Measurements from ENCODE around the gene LRRC8E. TPM values are rescaled to one million over a fixed set of nuclear protein-coding genes. Genes with fewer than 3 reads are reported as not detected.

Gene LRRC8E
- total and polyA plus RNA-seq, 2 of the 8 experiments (the other 6 are each of a cell fraction or from before 2014, with no cell fraction given), result 2.7 to 2.9 TPM

DNA sequence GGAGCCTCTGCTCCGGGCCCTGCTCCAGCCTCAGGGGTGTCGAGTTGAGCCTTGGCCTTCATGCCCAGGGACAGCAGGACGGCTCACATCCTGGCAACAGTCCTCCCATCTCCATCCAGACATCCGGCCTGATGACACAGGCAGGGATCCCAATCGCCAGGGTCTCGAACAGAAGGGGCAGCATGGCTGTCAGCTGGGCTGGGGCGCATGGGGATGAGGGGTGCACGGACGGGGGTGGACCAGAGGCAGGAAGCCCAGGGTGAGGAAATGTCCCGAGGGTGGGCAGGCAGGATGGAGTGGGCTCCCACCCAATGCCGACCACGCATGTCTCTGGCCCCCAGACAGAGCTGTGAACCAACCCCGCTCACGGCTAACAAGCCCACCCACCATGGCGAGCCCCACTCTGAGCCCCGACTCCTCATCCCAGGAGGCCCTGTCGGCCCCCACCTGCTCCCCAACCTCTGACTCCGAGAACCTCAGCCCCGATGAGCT, 42.1 kb upstream of the LRRC8E start:
- Histone ChIP-seq H4K8ac (ENCODE audit: extremely low read depth, insufficient read depth, low read length) (no peak overlapping the region), H3K18ac (ENCODE audit: extremely low read depth, low read length) (no peak overlapping the region), H2BK120ac (replicated peaks; ENCODE audit: low read depth, low read length) (no peak overlapping the region), H4K91ac (replicated peaks; ENCODE audit: insufficient read length, low read length) (no peak overlapping the region), H3K27me3 (replicated peaks in 1 of 4; ENCODE audit: control insufficient read depth in 3 of 4, extremely low read depth in 1 of 4, insufficient read depth in 3 of 4, low read length in 3 of 4) (no peaks in the 10 kb centered on the region; a peak in 1 of 7 replicates), H3K79me2 (ENCODE audit: control insufficient read depth in 1 of 2, insufficient read depth in 2 of 2, low read length in 2 of 2) (peaks cover 0 to 7% of the 10 kb centered on the region in 2 experiments; a peak in 2 of 4 replicates), H3K4me3 (ENCODE audit: extremely low read depth in 1 of 4, insufficient read depth in 2 of 4, low read depth in 3 of 4, low read length in 4 of 4) (no peak overlapping the region), H3K9ac (replicated peaks in 1 of 4; ENCODE audit: extremely low read depth in 1 of 4, low read depth in 3 of 4, low read length in 3 of 4) (no peak overlapping the region), H3K79me1 (ENCODE audit: low read depth, low read length) (no peaks in the 10 kb centered on the region), H4K5ac (ENCODE audit: insufficient read length, low read depth, low read length) (no peak overlapping the region), H3K23ac (ENCODE audit: insufficient read length) (no peak overlapping the region), H3K9me3 (ENCODE audit: insufficient read depth in 2 of 2, low read depth in 1 of 2, low read length in 1 of 2) (peaks cover 0 to 14% of the 10 kb centered on the region in 2 experiments; a peak in 2 of 4 replicates), H3K4me1 (replicated peaks in 1 of 4; ENCODE audit: control insufficient read depth in 3 of 4, insufficient read depth in 4 of 4, low read length in 3 of 4) (no peaks in the 10 kb centered on the region), H2BK20ac (ENCODE audit: low read length) (no peak overlapping the region), H3K4ac (replicated peaks; ENCODE audit: insufficient read length, low read depth, low read length) (no peak overlapping the region), H3K14ac (ENCODE audit: insufficient read length) (no peak overlapping the region), H2AK5ac (ENCODE audit: low read depth, low read length) (no peak overlapping the region), H2AFZ (ENCODE audit: low read length) (no peak overlapping the region), H2BK12ac (ENCODE audit: low read depth, low read length) (no peak overlapping the region), H3K4me2 (ENCODE audit: insufficient read depth in 1 of 2, low read depth in 2 of 2, low read length in 2 of 2) (no peak overlapping the region), H3K56ac (replicated peaks; ENCODE audit: insufficient read length, low read depth, low read length) (no peak overlapping the region), H2BK15ac (ENCODE audit: low read length) (no peak overlapping the region), H3K36me3 (ENCODE audit: control insufficient read depth in 2 of 4, insufficient read depth in 4 of 4, low read length in 3 of 4) (no peaks in the 10 kb centered on the region; a peak in 1 of 8 replicates), H4K20me1 (replicated peaks in 1 of 2; ENCODE audit: control insufficient read depth in 1 of 2, insufficient read depth in 2 of 2, low read length in 2 of 2) (peaks cover 0 to 20% of the 10 kb centered on the region in 2 experiments), H3K27ac (ENCODE audit: low read depth, low read length) (no peak overlapping the region), H3K23me2 (ENCODE audit: low read depth, low read length) (peaks cover 17% of the 10 kb centered on the region), H2BK5ac (ENCODE audit: low read depth, low read length) (no peak overlapping the region)
- FAIRE-seq, result no peak
- ChIA-PET CTCF (ENCODE audit: partially characterized antibody) (interaction anchor here (0.6 to 1.4 kb wide), 4 partner anchors 11 to 19 kb away, joined by 3 to 4 read pairs (median 4); no protein-coding TSS in a partner anchor), POLR2A (ENCODE audit: partially characterized antibody) (interaction anchor here (1.2 kb wide), 1 partner anchor 12 kb away, joined by 3 read pairs; no protein-coding TSS in a partner anchor)
- DNase-seq (ENCODE audit: low read depth in 1 of 2, low spot score in 2 of 2), result no peak
- 88% methylated on average over 18 of the region's 19 CpGs; no CpG with 5 or more reads in 1 of the 2 experiments for WGBS, 2 experiments (ENCODE audit: extremely low coverage in 1 of 2, insufficient coverage in 1 of 2, insufficient read length in 1 of 2, insufficient replicate concordance in 2 of 2, low coverage in 1 of 2, low lambda C conversion rate in 2 of 2, missing lambda C conversion rate in 1 of 2)
- no peak for TF ChIP-seq RXRA (IDR thresholded peaks at IDR 0.05; ENCODE audit: insufficient read depth, low read depth, low read length)

Data from H1 (cell line).